CD4-positive, alpha-beta T cell (primary cell): ENCODE measurements around the gene SUCNR1. TPM values are rescaled to one million over a fixed set of nuclear protein-coding genes. Genes with fewer than 3 reads are reported as not detected.

ENCODE experiments used
- ATAC-seq: fragments of 200-7000 bp; cut with Tn5 transposase; one replicate; pipeline ENCODE4 v1.10.0; 2022; ENCODE audit warnings: mild to moderate bottlenecking; ENCODE audit not compliant: poor library complexity
- CTCF ChIA-PET: fragments of 350-600 bp; sonication (Branson Sonifier 250); formaldehyde crosslinking; loops from one replicate; lab custom pipeline; 2021; ENCODE audit warnings: antibody characterized with exemption, inconsistent platforms; lab: Charles Lee
- POLR2A ChIA-PET: fragments of 350-600 bp; sonication (Branson Sonifier 250); formaldehyde crosslinking; loops from one replicate; lab custom pipeline; 2021; ENCODE audit warnings: antibody characterized with exemption, inconsistent platforms; lab: Charles Lee
- DNase-seq, 14 experiments: peaks; one replicate each; pipeline ENCODE4 v3.0.0-alpha.2; 2013 to 2020; ENCODE audit warnings: mixed read lengths in 2 of 14
- H3K27ac ChIP-seq, 2 donors: one replicate each; pipeline versions ENCODE4 v1.5.1 to v1.7.0; 2013; ENCODE audit warnings: low read length in 2 of 2, low read depth in 1 of 2, mild to moderate bottlenecking in 1 of 2
- H3K27me3 ChIP-seq, 2 experiments: 1 replicate in 1 of 2; 2 replicates in 1 of 2; pipeline versions ENCODE4 v1.6.1 to v1.7.0; 2013; ENCODE audit warnings: low read length in 2 of 2, control low read depth in 1 of 2, mild to moderate bottlenecking in 1 of 2, moderate library complexity in 1 of 2; ENCODE audit not compliant: insufficient read depth in 2 of 2, control insufficient read depth in 1 of 2
- H3K36me3 ChIP-seq: one replicate; pipeline ENCODE4 v1.6.1; 2013; ENCODE audit warnings: low read length, control low read depth; ENCODE audit not compliant: insufficient read depth
- H3K4me1 ChIP-seq: one replicate; pipeline ENCODE4 v1.6.1; 2013; ENCODE audit warnings: low read length, control low read depth; ENCODE audit not compliant: insufficient read depth
- H3K4me3 ChIP-seq: one replicate; pipeline ENCODE4 v1.5.1; 2013; ENCODE audit warnings: mild to moderate bottlenecking, low read length, moderate library complexity
- H3K9me3 ChIP-seq, 2 experiments: 1 replicate in 1 of 2; 2 replicates in 1 of 2; pipeline versions ENCODE4 v1.6.1 to v1.7.0; 2013; ENCODE audit warnings: low read length in 2 of 2, mild to moderate bottlenecking in 2 of 2, control low read depth in 1 of 2, moderate library complexity in 1 of 2; ENCODE audit not compliant: control insufficient read depth in 1 of 2, insufficient read depth in 1 of 2
- H3K27ac Mint-ChIP-seq: one replicate; pipeline ENCODE4 v1.8.0; 2020; ENCODE audit warnings: mixed read lengths
- H3K27me3 Mint-ChIP-seq: one replicate; pipeline ENCODE4 v1.8.0; 2021; ENCODE audit warnings: mixed read lengths
- H3K36me3 Mint-ChIP-seq: one replicate; pipeline ENCODE4 v1.8.0; 2021; ENCODE audit warnings: low read depth, mixed read lengths
- H3K4me1 Mint-ChIP-seq: one replicate; pipeline ENCODE4 v1.8.0; 2021; ENCODE audit warnings: low read depth, mixed read lengths
- H3K4me3 Mint-ChIP-seq: one replicate; pipeline ENCODE4 v1.8.0; 2020; ENCODE audit warnings: mild to moderate bottlenecking, mixed read lengths
- H3K9me3 Mint-ChIP-seq: one replicate; pipeline ENCODE4 v1.8.0; 2020; ENCODE audit warnings: mixed read lengths
- intact Hi-C, 2 experiments: fragments of 100-400 bp; cut with DNase I in 1 of 2; cut with micrococcal nuclease in 1 of 2; formaldehyde crosslinking; loops; one replicate each; pipeline versions ENCODE4 v1.15.1 to v1.9.0; 2023 to 2025; cut with DNase I, micrococcal nuclease
- total RNA-seq, 174 experiments: library from RNA in 2 of 174; stranded (reverse) in 2 of 174; gene quantifications; one replicate each; pipeline ENCODE4 v1.2.3 and lab custom pipeline; 2021 to 2026
- TF ChIP-seq, protein P1 (sequence below): fragments of 200-600 bp; IDR thresholded peaks from one replicate; pipeline ENCODE4 v1.8.0; 2022; ENCODE audit warnings: antibody characterized with exemption, mild to moderate bottlenecking

The SUCNR1 gene
- total RNA-seq, 2 experiments from 2014 or later: not detected

GRCh38 chr3:151911462-151911861 lies 38.0 kb downstream of the SUCNR1 start:
- DNase-seq (no peak), ATAC-seq (no peak)
- no peaks in the 10 kb centered on the region for H3K36me3 ChIP-seq
- Mint-ChIP-seq H3K4me3 (no peak overlapping the region), H3K4me1 (no peaks in the 10 kb centered on the region), H3K36me3 (no peaks in the 10 kb centered on the region), H3K27ac (no peak overlapping the region), H3K9me3 (no peaks in the 10 kb centered on the region), H3K27me3 (no peaks in the 10 kb centered on the region)
- CTCF ChIA-PET: no interaction called here
- POLR2A ChIA-PET: no interaction called here
- H3K9me3 ChIP-seq: no peaks in the 10 kb centered on the region
- no peaks in the 10 kb centered on the region for H3K27me3 ChIP-seq
- no peak overlapping the region for H3K27ac ChIP-seq
- no peaks in the 10 kb centered on the region for H3K4me1 ChIP-seq
- no peak overlapping the region for H3K4me3 ChIP-seq
- TF ChIP-seq, protein P1, sequence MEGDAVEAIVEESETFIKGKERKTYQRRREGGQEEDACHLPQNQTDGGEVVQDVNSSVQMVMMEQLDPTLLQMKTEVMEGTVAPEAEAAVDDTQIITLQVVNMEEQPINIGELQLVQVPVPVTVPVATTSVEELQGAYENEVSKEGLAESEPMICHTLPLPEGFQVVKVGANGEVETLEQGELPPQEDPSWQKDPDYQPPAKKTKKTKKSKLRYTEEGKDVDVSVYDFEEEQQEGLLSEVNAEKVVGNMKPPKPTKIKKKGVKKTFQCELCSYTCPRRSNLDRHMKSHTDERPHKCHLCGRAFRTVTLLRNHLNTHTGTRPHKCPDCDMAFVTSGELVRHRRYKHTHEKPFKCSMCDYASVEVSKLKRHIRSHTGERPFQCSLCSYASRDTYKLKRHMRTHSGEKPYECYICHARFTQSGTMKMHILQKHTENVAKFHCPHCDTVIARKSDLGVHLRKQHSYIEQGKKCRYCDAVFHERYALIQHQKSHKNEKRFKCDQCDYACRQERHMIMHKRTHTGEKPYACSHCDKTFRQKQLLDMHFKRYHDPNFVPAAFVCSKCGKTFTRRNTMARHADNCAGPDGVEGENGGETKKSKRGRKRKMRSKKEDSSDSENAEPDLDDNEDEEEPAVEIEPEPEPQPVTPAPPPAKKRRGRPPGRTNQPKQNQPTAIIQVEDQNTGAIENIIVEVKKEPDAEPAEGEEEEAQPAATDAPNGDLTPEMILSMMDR: no peak
- intact Hi-C loops: no loop called here

DNA sequence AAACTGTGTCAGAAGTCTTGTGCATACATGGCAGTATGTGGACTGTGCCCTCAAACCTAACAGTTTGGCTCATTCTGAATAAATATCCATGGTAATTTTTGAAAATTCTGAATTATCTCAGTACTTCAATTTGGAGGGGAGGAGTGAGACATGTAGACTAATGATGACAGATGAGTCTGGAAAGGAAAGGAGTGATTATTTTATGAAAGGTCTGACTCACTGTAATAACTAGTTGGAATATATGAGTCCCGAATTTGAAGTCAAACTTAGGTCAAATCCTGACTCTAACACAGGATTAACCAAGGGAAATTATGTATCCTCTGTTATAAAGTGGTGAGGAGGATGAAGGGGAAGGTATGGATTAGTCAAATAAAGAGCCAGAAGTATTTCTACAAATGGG lies 38.6 kb downstream of the SUCNR1 start:
- no peaks in the 10 kb centered on the region for H3K36me3 ChIP-seq
- Mint-ChIP-seq H3K9me3 (no peaks in the 10 kb centered on the region), H3K27ac (no peak overlapping the region), H3K4me3 (no peak overlapping the region), H3K4me1 (no peaks in the 10 kb centered on the region), H3K36me3 (no peaks in the 10 kb centered on the region), H3K27me3 (no peaks in the 10 kb centered on the region)
- intact Hi-C loops: no loop called here
- ChIA-PET POLR2A (no interaction called here), CTCF (no interaction called here)
- TF ChIP-seq, protein P1: no peak
- H3K27me3 ChIP-seq: no peaks in the 10 kb centered on the region
- H3K9me3 ChIP-seq: no peaks in the 10 kb centered on the region
- ATAC-seq (no peak), DNase-seq (no peak)
- no peaks in the 10 kb centered on the region for H3K4me1 ChIP-seq
- no peak overlapping the region for H3K27ac ChIP-seq
- no peak overlapping the region for H3K4me3 ChIP-seq

DNA sequence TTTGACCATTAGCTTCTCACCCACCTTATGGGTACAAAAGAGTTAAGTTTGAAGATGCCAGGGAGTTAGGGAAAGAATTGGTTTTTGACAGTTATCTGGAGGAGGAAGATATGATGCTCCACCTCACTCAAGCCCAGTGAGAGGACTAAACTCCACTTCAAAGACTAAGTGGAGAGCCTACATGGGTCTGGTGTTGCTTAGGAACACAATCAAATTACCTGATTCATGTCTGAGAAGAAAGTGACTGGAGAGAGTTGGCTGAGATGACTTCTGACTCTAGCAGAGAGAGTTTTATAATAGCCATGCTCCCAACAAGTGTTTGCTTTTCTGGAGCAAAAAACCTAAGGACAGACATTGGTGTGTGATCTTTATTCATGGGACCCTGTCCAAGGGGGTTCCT lies 43.3 kb downstream of the SUCNR1 start:
- Mint-ChIP-seq H3K9me3 (no peaks in the 10 kb centered on the region), H3K4me3 (no peak overlapping the region), H3K27ac (no peak overlapping the region), H3K36me3 (no peaks in the 10 kb centered on the region), H3K27me3 (no peaks in the 10 kb centered on the region), H3K4me1 (no peaks in the 10 kb centered on the region)
- H3K27ac ChIP-seq: no peak overlapping the region
- ChIA-PET CTCF (no interaction called here), POLR2A (no interaction called here)
- H3K9me3 ChIP-seq: no peaks in the 10 kb centered on the region
- TF ChIP-seq, protein P1: no peak
- no peaks in the 10 kb centered on the region for H3K36me3 ChIP-seq
- intact Hi-C loops: loop anchor here (5.0 kb wide), 4 partner anchors 449 to 759 kb away; no protein-coding TSS in a partner anchor
- no peaks in the 10 kb centered on the region for H3K4me1 ChIP-seq
- no peak for DNase-seq
- no peaks in the 10 kb centered on the region for H3K27me3 ChIP-seq
- no peak for ATAC-seq
- H3K4me3 ChIP-seq: no peak overlapping the region
